Transverse colon (tissue), 3 donors: ENCODE data around the gene CBX4.
A peak's percentile ranks its signal among the peaks of the same experiment; 100 is the strongest.

Experiments
- POLR2A ChIP-seq: fragments of 450-650 bp; IDR thresholded peaks from one replicate; pipeline ENCODE4 v1.6.1; 2016; ENCODE audit warnings: antibody characterized with exemption, mild to moderate bottlenecking, moderate library complexity
- TF ChIP-seq, protein P1 (sequence below), 5 experiments: fragments of 200-600 bp in 3 of 5; fragments of 450-650 bp in 2 of 5; sonication (generic) in 3 of 5; IDR thresholded peaks; 1 replicate in 2 of 5; 2 replicates in 3 of 5; pipeline ENCODE4 v1.5.1; 2016 to 2017; ENCODE audit warnings: antibody characterized with exemption in 5 of 5, inconsistent platforms in 3 of 5, mild to moderate bottlenecking in 2 of 5, moderate library complexity in 1 of 5

DNA sequence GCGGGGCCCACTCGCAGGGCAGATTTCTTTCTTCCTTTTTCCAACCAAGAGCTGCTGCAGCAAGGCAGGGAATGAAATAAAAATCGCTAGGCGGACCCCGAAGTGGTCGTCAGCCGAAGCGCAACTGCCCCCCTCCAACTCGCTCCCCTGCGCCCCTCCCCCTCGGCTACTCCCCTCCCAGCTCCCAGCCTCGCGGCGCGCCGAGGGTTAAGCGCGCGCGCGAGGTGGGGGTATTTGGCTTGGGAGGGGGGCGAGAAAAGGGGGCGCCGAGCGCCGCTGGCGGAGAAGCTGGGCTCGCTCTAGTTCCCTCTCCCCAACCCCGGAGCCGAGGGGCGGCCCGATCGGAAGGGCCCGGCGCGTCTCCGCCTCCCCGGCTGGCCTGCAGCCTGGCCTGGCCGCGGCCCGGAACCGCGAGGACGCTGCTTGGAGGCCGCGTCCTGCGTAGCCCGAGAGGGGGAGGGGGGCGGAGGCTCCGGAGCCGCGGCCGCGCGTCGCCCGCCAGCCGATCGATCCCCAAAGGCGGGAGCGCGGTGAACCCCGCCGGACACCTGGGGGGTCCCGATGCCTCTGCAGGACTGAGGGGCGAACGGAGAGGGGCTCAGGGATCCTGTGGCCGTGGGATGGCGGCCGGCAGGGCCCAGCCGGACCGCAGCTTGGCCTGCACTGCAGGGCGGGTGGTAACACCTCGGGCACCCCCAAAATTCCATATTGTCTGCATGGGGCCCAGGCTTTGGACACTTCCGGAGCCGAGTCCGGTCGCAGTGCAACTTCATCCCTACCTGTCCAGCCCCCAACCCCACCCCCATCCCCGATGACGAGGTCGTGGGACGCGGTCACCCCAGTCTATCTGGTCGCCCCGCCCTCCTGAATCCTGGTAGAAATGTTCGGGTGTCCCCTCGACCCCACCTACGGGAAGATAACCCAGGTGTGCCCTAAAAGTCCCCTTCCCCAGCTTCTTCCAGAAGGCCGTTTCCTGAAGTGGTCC is 4.9 kb upstream of the CBX4 start:
- peak; percentile 41 for TF ChIP-seq POLR2A
- TF ChIP-seq, protein P1, sequence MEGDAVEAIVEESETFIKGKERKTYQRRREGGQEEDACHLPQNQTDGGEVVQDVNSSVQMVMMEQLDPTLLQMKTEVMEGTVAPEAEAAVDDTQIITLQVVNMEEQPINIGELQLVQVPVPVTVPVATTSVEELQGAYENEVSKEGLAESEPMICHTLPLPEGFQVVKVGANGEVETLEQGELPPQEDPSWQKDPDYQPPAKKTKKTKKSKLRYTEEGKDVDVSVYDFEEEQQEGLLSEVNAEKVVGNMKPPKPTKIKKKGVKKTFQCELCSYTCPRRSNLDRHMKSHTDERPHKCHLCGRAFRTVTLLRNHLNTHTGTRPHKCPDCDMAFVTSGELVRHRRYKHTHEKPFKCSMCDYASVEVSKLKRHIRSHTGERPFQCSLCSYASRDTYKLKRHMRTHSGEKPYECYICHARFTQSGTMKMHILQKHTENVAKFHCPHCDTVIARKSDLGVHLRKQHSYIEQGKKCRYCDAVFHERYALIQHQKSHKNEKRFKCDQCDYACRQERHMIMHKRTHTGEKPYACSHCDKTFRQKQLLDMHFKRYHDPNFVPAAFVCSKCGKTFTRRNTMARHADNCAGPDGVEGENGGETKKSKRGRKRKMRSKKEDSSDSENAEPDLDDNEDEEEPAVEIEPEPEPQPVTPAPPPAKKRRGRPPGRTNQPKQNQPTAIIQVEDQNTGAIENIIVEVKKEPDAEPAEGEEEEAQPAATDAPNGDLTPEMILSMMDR (IDR thresholded peaks at IDR 0.05), result no peak
